D341Med (cell line): ENCODE data around the gene TENM4.

ENCODE experiments used
- DNase-seq: peaks from one replicate; pipeline ENCODE4 v3.0.0; 2012; ENCODE audit warnings: low spot score

Gene TENM4

GRCh38 chr11:79342686-79343085, 98.1 kb downstream of the TENM4 start:
- no peak for DNase-seq

DNA sequence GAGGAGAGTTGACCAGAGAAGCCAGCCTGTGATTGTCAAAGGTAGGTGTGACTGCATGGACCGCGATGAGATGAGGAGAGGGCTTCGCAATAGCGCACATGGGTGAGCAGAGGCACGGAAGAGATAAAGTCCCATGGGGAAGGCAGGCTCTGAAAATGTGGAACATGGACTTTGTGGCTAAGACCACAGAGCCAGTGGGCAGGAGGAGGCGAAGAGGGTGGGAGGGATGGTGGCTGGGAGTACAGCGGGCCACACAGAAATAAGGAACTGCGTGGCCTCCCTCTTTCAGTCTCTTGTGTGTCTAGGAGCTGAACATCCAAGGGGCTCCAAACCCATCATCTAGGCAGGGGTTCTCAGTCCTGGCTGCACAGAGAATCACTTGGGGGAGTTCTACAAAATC, 98.6 kb downstream of the TENM4 start:
- no peak for DNase-seq

GRCh38 chr11:79340535-79340934, 100.3 kb downstream of the TENM4 start:
- no peak for DNase-seq

DNA sequence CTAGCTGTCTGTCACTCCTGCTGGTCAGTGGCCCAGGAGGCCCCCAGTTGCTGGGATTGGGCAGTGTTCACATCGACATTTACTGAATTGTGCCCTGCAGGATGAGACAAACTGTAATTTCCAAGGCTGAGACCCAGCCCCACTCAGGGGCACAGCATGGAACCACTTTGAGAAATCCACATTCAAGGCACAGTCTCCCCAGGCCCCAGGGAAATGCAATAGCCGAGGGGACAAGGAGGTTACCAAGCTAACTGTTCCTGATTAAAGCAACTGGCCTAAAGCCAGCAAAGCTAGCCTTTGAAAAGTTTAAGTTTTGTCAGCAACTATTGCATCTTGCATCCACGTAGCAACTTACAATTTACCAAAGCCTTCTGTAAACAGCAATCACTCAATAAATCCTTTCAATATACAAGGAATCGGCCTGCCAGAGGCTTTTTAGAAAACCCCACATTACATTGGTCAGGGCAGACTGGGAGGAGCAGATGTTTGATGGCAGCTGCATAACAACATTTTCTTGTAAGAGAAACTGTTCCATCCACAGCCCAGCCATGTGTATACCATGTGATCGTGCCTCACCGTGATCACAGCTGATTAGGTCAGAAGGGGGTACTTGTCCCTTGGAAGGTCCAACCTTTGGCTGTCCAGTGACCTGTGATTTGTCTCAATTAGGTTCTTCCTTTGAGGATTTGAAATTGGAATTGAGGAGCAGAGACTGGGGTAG, 103.9 kb downstream of the TENM4 start:
- DNase-seq = no peak

- no peak for DNase-seq
These were observed 105.1 kb downstream of the TENM4 start for GRCh38 chr11:79335681-79336080.

GRCh38 chr11:79333355-79333754, 107.5 kb downstream of the TENM4 start:
- no peak for DNase-seq

GRCh38 chr11:79332017-79332416, 108.8 kb downstream of the TENM4 start:
- no peak for DNase-seq

DNA sequence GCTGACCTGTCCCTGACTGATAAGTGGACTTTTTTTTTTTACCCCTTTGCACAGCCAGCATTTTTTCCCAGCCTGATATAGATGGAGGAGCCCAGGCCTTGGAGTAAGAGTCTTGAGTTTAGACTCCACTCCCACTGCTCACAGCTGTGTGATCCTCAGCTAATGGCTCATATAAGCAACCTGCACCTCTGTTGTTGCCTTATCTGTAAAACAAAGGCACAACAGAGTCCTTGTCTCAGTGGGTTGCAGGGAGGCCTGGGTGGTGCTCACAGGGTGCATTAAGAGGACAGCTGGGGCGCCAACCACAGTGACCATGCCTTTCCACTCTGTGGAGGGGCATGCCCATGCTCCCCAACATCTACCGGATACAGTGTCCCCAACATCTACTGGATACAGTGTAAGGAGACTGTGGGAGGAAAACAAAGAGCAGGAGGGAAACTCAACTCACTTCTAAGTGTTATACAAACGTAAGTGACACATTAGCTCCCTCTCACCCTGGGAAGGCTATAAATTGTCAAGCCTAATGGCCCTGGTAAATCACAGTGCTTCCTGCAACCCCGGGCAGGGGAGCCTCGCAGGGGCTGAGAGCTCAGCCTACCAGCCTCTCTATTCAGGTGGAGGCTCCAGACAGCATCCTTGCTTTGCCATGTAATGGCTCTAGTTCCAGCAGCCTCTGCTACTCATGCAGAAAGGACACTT, 109.5 kb downstream of the TENM4 start:
- DNase-seq = no peak

- no peak for DNase-seq
These were observed 110.2 kb downstream of the TENM4 start for GRCh38 chr11:79330651-79331050.

- no peak for DNase-seq
These were observed 111.3 kb downstream of the TENM4 start for GRCh38 chr11:79329561-79329960.

DNA sequence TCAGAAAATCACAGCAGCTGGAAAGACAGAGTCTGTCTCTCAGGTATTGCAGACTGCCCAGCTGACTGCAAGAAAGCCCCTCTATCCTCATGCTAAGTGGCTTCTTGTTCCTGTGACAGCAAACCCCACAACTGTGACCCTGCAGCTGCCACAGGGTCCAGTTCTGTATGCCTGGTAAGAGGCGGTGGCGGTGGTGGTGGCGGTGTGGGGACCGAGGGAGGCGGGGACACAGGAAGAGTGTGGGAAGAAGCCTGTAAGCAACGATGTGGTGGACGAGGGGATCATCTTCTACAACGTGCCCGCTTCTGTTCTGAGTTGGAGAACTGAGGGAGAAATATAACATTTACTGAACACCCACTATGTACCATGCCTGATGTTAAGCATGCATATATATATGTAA, 112.4 kb downstream of the TENM4 start:
- DNase-seq = no peak

- no peak for DNase-seq
These were observed 115.0 kb downstream of the TENM4 start for GRCh38 chr11:79325851-79326250.

- no peak for DNase-seq
These were observed 119.6 kb downstream of the TENM4 start for GRCh38 chr11:79321263-79321662.

GRCh38 chr11:79314906-79315689, 125.7 kb downstream of the TENM4 start:
- DNase-seq = no peak

DNA sequence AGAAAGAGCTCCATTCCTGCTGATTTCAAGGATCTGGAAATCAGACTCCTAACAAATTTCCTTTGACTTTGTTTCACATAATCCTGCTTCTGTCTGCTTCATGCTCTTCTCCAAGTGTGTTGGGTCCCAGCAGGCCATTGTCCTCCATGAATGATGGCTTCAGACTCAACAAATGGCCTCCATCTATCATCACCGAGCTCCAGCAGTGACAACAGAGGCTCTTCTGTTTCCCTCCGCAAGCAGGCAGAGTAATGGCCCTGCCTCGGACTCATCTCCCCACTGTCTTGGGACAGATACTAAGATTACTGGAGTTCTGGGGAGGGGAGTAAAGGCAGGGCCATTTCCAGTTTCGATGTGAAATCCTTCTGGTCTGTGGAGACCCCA, 127.3 kb downstream of the TENM4 start:
- no peak for DNase-seq

DNA sequence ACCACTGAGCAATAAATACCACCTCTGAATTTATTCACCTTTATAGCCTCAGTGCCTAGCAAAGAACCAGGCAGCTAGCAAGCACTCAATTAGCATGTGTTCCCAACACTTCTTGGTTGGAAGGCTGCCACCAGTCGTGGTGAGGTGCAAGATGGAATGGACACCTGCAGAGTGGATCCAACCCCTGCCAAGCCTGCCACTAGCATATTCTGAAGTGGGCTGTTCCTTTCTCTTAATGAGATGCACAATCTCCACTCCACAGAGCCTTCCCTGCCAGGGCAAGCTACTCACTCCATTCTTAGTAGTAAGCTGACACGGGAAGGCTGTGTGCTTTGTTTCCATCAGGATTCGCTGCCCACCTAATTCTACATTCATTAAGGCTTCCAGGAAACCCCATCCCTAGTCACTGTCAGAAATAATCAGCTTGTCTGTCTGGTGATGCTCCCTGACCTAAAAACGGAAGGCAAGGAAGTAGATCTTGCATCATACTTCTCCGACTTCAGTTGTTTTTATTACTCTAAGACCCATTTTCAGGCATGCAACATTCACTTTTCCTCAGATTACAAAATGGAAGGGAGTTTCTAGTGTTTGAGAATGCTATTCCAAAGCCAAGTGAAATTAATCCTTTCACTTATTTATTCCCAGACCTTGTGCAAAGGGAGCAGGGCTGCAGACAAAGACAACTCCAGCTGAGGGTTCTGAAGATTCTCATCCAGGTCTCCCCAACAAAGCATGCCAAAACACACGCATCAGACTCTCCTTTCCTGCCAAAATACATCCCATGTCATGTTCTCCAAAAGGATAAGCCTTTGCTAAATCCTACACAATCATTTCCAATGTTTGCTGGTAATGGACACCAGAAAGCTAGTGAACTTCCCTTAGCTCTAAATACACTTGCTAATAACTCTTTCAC, 128.0 kb downstream of the TENM4 start:
- no peak for DNase-seq

DNA sequence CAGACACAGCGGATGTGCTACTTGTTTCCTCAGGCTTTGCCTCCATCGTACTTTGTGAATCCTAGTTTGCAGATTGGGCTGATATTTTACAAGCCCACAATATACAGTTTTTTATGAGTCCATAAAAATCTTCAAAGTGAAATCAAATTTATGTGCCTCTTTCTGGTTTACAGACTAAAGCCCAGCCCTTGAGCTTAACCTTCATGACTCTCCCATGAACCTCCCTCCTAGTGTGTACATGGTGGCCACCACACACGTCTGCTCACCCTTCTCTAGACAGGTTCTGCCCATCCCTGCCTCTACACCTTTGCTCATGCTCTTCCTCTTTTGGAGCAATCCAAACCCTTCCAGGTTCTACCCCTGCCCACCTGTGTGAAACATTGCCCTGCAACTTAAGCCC, 129.4 kb downstream of the TENM4 start:
- no peak for DNase-seq

- no peak for DNase-seq
These were observed 131.4 kb downstream of the TENM4 start for GRCh38 chr11:79309407-79309806.

- no peak for DNase-seq
These were observed 132.4 kb downstream of the TENM4 start for GRCh38 chr11:79308429-79308828.

DNA sequence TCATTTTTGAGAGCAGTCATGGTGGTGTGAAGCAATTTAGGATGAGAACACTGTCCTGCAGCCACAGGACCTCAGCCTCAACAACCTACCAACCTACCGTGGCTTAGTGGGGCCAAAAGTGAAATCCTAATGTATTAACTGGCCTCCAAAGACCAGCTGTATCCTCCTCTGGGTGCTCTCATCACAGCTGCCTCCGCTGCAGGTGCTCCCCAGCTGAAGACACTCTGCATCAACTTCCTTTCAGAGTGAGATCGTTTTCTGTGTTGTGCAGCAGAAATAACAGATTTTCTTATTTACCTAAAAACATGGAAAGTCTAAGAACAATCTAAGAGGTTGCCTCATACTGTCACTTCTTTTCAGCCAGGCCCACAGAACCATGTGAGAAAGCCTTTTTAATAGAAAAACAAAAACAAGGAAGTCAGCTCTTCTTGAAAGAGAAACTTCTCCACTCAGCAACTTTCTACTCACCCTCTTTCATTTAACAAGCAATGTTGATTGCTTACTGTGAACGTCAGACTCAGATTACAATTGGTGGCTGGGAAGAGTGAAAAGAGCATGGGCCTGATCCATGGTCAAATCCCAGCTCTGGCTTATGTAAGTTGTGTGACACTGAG, 136.1 kb downstream of the TENM4 start:
- DNase-seq = no peak

GRCh38 chr11:79296141-79296540, 144.7 kb downstream of the TENM4 start:
- DNase-seq = no peak
